ENCODE results near the gene SPESP1.

DNA sequence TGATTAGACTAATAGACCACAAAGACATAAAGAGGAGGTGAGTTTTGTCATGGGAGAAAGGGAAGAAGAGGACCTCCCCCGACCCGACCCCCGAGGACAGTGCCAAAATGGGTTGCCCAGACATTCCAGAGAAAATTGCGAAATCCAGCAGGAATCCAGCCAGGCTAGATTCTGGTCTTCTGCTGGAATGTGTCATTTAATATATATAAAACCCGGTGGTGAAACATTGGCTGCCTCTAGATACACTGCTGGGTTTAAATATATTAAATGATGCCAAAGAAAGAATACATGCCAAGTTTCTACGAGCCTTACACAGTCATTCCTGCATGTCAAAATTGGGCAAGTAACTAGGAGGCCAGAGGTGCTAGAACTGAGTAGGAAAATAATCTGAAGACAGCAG lies 45.3 kb upstream of the SPESP1 start:
- TF ChIP-seq POLR2A (IDR thresholded peaks at IDR 0.05; ENCODE audit: low read length), result no peak
- no peak for TF ChIP-seq GATA1 (IDR thresholded peaks at IDR 0.05; ENCODE audit: low read depth, low read length)
